Chondrocyte (in vitro differentiated cells): ENCODE measurements around the gene BGN. TPM values are rescaled to one million over a fixed set of nuclear protein-coding genes. Genes with fewer than 3 reads are reported as not detected.
A peak's percentile ranks its signal among the peaks of the same experiment; 100 is the strongest.

Source experiments
- DNase-seq: peaks from one replicate; pipeline ENCODE4 v3.0.0; 2021; ENCODE audit warnings: mixed read lengths, low spot score
- H3K27ac Mint-ChIP-seq: one replicate; pipeline ENCODE4 v1.8.0; 2021; ENCODE audit warnings: mild to moderate bottlenecking, moderate library complexity, mixed read lengths; ENCODE audit not compliant: unreplicated experiment
- H3K27me3 Mint-ChIP-seq: 2 replicates; pipeline ENCODE4 v1.8.0; 2021; ENCODE audit warnings: low read depth, mixed read lengths
- H3K36me3 Mint-ChIP-seq: 2 replicates; pipeline ENCODE4 v1.8.0; 2021; ENCODE audit warnings: low read depth, mixed read lengths
- H3K4me1 Mint-ChIP-seq: 2 replicates; pipeline ENCODE4 v1.8.0; 2021; ENCODE audit warnings: low read depth, mild to moderate bottlenecking, mixed read lengths
- H3K4me3 Mint-ChIP-seq: one replicate; pipeline ENCODE4 v1.8.0; 2021; ENCODE audit warnings: mild to moderate bottlenecking, moderate library complexity, mixed read lengths; ENCODE audit not compliant: unreplicated experiment
- H3K9me3 Mint-ChIP-seq: 2 replicates; pipeline ENCODE4 v1.8.0; 2021; ENCODE audit warnings: low read depth, mixed read lengths
- CTCF ChIP-seq: fragments of 200-600 bp; sonication (generic); IDR thresholded peaks from 2 replicates; pipeline ENCODE4 v1.5.0; 2021; ENCODE audit warnings: antibody characterized with exemption, mild to moderate bottlenecking, moderate library complexity
- total RNA-seq: library from RNA; stranded (reverse); gene quantifications from 3 replicates; pipeline ENCODE4 v1.2.1, GENCODE V29; 2021

Gene BGN
- total RNA-seq, 1 donor from 2014 or later = 2,632 TPM

DNA sequence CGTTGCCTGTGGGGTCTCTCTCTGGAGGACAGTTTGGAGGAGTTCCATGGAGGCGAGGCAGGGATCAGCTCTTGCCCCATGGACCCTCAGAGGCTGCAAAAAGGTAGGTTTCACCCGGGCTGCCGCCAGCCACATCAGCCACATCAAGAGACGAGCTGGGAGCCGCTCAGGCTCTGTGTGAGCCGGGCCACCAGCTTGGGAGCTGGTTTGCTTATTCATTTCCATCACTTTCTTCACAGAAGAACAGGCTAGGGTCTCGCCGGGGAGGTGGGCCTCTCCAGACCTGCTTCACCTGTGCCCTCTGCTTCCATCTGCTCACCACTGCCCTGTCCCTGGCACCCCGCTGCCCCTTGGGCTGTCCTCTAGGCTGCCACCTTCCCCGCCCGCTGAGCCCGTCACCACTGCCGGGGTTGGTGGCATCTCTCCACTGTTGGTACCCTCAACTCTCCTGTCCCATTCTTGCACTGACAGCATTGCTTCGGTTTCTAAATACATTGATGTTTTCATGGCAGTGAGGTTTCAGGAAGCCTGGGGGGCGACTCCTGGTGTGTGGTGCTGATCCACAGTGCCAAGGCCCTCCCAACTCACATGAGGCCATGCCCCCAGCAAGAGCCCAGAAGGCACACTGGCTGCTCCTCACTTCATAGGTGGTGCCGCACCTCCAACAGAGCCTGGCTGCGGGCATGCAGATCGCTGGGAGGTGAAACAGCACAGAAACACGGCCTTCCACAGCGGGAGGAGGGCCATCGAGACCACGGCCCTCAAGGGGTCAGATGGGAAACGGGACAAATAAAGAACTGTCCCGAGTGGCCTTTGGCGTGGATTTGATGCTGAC lies 44.4 kb upstream of the BGN start:
- Mint-ChIP-seq H3K4me3 (no peak overlapping the region), H3K36me3 (no peaks in the 10 kb centered on the region), H3K27ac (no peak overlapping the region), H3K27me3 (no peaks in the 10 kb centered on the region), H3K9me3 (no peaks in the 10 kb centered on the region), H3K4me1 (no peaks in the 10 kb centered on the region)
- no peak for TF ChIP-seq CTCF
- DNase-seq = peak; percentile 89

DNA sequence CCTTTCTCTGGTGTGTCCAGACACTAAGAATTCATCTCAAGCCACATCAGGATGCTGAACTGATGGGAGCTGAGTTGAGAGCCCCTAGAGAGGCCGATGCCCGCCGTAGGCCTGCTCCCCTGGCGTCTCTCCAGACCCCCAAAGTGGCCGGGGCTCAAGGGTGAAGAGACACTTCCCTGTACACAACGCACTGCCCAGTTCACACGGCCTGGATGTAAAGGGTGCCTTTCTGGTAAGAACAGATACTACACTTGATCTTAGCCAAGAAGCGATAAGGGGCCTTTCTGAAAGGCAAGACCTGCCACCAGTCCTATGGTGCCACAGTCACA lies 43.9 kb upstream of the BGN start:
- TF ChIP-seq CTCF = no peak
- Mint-ChIP-seq H3K9me3 (no peaks in the 10 kb centered on the region), H3K4me1 (no peaks in the 10 kb centered on the region), H3K27me3 (no peaks in the 10 kb centered on the region), H3K27ac (no peak overlapping the region), H3K36me3 (no peaks in the 10 kb centered on the region), H3K4me3 (no peak overlapping the region)
- peak; percentile 81 for DNase-seq

GRCh38 chrX:153454901-153455550 lies 39.8 kb upstream of the BGN start:
- peaks cover 2% of the 10 kb centered on the region for H3K9me3 Mint-ChIP-seq
- TF ChIP-seq CTCF = no peak
- H3K4me3 Mint-ChIP-seq = no peak overlapping the region
- DNase-seq = peak; percentile 83
- peaks cover 3% of the 10 kb centered on the region for H3K4me1 Mint-ChIP-seq
- no peaks in the 10 kb centered on the region for H3K36me3 Mint-ChIP-seq
- peak overlapping the region; percentile 14 for H3K27ac Mint-ChIP-seq
- H3K27me3 Mint-ChIP-seq = no peaks in the 10 kb centered on the region

DNA sequence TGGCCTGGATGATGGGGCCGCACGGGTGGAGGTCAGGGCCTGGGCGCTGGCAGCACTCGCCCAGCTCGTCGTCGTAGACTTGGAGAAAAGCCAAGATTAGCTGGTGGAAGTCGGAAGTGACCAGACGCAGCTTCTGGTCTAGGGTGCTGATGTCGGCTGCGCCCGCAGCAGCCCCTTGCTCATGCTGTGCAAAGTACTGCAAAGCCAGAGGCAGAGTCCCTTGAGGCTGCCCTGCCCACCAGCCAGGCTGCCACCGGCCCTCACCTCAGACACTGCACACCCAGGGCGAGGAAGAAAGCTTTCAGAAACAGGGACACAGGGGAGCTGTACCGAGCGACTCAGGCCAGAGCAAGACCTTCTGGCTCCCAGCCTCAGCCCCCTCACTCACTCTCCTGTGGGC lies 39.2 kb upstream of the BGN start:
- no peak for TF ChIP-seq CTCF
- H3K36me3 Mint-ChIP-seq = peaks cover 2% of the 10 kb centered on the region

DNA sequence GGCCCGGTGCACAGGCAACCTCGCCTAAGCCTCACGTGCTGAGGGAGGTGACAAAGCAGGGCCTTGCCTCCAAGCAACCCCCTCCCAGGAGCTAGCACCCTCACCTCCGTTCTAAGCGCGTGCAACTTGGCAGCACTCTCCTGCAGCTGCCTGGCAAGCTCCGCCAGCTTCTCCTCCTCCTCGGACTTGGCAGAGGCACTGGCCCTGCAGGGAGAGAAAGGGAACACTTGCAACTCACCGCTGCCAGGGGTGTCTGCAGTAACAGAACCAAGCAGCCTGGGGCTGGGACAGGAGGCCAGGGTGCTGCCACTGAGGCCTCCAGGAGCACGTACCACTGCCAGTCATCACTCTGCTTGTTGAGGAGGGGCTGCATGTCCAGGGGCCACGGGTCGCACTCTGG lies 38.6 kb upstream of the BGN start:
- DNase-seq = peak; percentile 73
- TF ChIP-seq CTCF = no peak
- Mint-ChIP-seq H3K27me3 (no peaks in the 10 kb centered on the region), H3K36me3 (peaks cover 2% of the 10 kb centered on the region), H3K9me3 (peaks cover 2% of the 10 kb centered on the region), H3K4me3 (no peak overlapping the region), H3K4me1 (peaks cover 12% of the 10 kb centered on the region), H3K27ac (no peak overlapping the region)

More for the DNA sequence above, 39.2 kb upstream of the BGN start:
- H3K4me3 Mint-ChIP-seq = no peak overlapping the region
- H3K27me3 Mint-ChIP-seq = no peaks in the 10 kb centered on the region
- H3K27ac Mint-ChIP-seq = no peak overlapping the region
- peak; percentile 77 for DNase-seq
- H3K9me3 Mint-ChIP-seq = peaks cover 2% of the 10 kb centered on the region
- H3K4me1 Mint-ChIP-seq = peaks cover 7% of the 10 kb centered on the region
